GM18867 (cell line): ENCODE data around the gene ACSF3.

ENCODE experiments used
- ATAC-seq: cut with Tn5 transposase; IDR thresholded peaks from one replicate; pipeline ENCODE4 v1.9.1; 2021; ENCODE audit warnings: mild to moderate bottlenecking, moderate library complexity; ENCODE audit not compliant: unreplicated experiment

The ACSF3 gene

DNA sequence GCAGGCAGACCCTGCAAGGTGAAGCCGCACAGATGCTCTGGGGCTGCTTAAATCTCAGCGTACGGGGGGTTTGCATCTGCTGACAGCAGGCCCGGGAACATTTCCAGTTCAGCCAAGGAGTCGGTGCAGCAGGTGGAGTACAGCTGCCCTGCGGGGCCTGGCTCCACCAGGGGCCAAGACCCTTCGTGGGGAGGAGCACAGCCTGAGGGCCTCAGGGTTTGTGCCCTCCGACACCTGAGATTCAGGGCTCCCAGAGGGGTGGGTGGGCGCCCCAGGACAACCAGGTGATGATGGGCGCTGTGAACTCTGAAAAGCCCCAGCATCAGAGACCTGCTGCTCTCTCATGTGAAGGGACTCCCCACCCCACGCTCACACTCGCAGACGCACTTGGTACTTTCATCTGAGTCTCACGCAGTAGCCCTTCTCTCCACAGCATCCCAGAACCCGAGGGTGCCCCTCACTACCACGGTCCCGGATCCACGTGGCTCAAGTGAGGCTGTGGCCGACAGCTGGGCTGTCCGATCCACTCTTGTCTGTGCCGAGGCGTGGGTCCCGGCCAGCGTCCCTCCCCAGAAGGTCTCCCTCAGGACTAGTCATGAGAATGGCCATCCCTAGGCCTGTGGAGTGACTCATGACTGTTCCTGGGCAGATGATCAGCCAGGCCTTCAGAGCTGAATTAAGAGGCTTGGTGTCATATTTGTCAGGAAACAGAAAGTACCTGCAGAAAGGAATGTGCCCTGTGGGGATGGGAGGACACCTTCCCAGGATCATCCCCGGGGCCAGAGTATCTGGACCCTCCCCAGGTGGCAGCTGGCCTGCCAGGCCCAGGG is 29.6 kb downstream of the ACSF3 start:
- no peak for ATAC-seq

DNA sequence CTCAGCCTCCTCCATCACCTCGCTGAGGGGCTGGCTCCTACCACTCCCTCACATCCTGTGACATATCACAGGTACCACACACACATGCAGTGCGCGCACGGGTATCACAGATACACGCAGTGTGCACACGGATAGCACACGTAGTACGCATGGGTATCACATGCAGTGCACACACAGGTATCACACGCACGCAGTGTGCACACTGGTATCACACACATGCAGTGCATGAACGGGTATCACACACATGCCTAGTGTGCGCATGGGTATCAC is 30.1 kb downstream of the ACSF3 start:
- no peak for ATAC-seq

DNA sequence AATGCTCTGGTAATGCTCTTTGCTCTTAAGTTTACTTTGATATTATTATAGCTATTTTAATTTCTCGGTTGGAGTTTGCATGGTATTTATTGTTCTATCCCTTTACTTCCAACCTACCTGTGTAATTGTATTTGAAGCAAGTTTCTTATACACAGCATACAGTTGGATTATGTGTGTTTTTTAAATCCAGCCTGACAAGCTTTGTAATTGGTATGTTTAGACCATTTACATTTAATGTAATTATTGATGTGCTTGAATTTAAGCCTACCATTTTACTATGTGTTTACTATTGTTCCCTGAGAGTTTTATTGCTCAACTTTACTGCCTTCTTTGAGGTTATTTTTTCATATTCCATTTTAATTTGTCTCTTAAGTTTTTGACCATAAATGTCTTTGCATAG is 35.7 kb downstream of the ACSF3 start:
- ATAC-seq, result no peak

DNA sequence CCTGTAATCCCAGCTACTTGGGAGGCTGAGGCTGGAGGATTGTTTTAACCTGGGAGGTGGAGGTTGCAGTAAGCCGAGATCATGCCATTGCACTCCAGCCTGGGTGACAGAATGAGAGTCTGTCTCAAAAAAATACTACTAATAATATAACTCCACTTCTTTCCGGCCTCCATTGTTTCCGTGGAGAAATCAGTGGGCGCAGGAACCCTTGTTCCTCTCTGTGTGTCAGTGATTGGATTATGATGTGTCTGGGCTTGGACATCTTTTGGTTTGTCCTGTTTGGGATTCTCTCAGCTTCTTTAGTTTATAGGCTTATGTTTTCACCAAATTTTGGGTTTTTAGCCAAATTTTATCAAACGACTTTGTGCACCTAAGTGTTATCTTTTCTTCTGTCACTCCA is 36.8 kb downstream of the ACSF3 start:
- ATAC-seq, result no peak

DNA sequence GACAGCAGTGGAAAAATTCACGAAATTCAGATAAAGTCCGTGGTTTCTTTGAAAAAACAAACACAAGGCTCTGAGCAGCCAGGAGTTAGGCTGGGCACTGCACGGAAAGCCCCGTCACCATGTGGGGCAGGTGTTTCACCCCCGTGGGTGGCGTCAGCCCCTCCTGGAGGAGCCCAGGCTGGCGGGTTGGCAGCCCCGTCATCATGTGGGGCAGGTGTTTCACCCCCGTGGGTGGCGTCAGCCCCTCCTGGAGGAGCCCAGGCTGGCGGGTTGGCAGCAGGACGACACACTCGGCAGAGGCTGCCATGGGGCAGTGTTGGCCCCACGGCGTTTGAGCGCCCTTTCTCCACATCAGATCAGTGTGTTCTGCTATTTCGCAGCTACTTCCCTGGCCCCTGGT is 38.1 kb downstream of the ACSF3 start:
- no peak for ATAC-seq

DNA sequence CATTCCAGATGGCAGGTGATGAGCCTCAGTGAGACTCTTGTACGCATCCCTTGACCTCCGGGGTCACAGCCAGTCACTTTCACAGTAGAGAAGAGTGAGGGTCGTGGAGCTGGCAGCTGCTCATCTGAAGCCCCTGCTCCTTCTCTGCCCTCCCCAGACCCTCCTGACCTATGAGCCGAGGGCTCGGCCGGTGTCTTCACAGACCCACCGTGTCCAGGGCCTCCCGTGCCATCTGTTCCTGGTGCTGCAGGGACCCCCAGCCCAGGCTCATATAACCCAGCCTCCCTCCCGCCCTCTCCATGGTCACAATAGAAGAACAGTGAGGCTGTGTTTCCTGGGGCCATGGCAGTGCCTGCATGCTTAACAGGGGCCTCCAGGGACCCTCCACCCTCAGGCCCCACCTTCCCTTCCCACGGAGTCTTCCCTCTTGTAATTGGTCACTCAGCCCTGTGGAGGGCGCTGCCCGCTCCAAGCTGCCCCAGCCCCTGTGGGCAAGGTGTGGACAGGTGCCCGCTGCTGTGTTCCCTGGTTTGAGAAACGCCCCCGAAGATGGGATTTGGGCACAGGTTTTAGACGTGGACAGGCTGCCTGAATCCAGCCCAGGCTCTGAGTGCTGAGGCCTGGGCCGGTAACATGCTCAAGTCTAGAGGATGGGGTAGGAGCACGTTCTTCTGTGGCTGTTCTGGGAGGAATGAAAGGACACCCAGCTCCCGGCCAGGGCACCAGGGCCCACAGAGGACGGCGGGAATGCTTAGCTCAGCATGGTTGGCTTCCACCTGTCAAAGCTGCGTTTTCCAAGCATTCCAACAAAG is 38.7 kb downstream of the ACSF3 start:
- no peak for ATAC-seq

DNA sequence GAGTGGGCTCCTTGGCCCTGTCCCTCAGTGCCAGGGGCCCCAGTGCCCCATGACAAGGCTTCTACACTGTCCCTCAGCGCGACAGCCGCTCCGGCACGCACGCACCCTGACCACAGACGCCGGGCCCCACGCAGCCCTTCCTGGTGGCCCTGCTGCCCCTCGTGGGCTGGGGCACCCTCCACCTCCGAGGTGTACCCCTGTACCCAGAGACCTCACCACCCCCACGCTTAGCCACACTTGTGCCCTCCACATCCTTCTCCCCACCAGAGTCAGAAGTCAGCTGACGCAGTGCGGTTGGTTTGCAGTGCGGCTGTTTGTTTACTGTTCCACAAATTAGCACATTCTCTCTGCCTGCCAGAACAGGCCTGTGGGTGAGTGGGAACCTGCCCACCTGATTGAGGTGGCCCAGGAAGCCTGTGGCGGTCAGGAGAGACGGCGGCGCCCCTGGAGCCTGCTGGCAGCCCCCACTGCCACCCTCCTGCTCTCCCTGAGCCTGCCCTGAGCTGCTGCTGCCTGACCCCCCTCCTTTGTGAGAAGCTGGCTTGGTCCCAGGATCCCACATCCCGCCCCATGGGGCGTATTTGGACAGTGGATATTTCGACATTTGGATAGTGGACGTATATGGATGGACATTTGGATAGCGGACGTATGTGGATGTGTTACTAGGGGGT is 39.9 kb downstream of the ACSF3 start:
- ATAC-seq, result no peak

DNA sequence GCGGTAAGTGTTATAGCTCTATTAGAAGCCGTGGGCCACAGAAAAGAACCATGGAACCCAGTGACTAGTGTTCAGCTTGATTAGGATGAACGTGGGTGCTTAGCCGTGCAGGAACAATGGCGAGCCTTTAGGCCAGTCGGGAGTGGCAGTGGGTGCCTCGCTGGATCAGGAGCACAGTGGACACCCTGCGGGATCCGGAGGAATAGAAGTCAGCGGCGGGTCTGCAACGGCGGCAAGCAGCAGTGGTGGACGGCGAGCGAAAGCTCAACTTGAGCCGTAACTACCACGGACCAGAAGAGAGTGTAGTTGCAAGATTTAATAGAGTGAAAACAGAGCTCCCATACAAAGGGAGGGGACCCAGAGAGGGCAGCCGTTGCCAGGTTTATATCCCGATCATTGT is 40.6 kb downstream of the ACSF3 start:
- ATAC-seq, result no peak

DNA sequence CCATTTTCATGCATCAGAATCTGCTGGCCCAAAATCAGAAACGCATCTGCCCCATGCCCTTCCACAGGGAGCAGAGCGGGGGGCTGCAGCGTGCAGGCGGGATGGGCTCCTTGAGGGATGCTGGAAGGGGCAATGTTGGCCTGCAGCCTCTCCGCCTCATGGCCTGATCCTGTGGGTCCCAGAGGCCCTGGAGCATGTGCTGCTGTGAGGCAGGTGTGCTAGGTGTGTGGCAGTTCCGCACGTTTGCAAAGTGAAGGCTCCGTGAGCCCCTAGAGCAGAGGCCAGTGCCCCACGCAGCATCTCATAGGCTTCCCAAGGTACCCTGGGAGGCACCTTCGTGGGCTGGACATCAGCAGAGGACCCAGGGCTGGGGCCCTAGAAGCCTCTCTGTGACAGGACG is 41.5 kb downstream of the ACSF3 start:
- ATAC-seq, result no peak

DNA sequence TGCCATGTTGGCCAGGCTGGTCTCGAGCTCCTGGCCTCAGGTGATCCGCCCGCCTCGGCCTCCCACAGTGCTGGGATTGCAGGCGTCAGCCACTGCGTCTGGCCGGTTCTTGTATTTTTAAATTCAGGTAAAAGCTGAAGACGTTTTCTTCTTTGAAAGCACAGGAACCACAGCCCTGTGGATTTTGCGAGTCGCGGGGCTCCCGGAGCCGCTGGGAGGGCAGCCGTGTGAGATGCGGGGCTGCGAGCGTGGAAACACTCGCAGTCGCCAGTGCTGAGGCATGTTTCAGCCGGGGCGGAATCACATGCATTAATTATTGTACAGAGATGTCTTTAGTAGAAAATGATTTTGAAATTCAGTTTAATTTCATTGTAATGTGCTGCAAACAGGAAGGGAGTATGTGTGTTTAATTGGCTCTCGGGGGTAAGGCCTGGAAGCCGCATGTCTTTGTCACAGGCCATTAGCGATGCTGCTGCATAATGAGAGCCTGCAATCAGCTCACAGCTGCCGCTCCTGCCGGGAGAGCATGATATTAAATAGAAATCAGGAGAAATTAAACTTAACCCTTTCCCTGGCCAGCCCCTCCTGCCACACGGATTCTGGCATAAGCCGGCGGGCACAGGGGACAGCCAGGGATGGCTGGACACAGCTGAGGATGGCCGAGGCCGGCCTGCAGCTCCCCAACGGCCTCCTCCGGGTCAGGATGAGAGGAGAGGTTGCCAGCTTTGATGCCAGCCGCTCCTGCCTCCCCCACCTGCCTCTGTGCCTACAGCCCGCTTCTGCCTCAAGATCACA is 42.5 kb downstream of the ACSF3 start:
- ATAC-seq, result no peak

DNA sequence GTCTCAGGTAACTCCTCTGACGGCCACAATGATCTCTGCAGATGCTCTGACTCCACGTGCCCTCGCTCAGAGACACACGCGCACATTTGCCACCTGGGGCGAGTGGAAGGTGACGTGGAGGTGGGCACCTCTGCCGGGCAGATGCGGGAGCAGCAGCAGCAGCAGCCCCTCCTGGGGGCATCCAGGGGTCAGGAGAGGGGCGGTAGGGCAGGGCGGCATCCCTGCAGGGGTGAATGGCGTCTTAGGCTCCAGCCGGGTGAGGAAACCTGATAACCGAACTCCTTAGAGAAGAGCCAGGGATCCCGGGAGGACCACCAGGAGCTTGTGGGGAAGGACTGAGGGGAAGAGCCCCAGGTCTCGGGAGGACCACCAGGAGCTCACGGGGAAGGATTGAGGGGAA is 43.3 kb downstream of the ACSF3 start:
- no peak for ATAC-seq

DNA sequence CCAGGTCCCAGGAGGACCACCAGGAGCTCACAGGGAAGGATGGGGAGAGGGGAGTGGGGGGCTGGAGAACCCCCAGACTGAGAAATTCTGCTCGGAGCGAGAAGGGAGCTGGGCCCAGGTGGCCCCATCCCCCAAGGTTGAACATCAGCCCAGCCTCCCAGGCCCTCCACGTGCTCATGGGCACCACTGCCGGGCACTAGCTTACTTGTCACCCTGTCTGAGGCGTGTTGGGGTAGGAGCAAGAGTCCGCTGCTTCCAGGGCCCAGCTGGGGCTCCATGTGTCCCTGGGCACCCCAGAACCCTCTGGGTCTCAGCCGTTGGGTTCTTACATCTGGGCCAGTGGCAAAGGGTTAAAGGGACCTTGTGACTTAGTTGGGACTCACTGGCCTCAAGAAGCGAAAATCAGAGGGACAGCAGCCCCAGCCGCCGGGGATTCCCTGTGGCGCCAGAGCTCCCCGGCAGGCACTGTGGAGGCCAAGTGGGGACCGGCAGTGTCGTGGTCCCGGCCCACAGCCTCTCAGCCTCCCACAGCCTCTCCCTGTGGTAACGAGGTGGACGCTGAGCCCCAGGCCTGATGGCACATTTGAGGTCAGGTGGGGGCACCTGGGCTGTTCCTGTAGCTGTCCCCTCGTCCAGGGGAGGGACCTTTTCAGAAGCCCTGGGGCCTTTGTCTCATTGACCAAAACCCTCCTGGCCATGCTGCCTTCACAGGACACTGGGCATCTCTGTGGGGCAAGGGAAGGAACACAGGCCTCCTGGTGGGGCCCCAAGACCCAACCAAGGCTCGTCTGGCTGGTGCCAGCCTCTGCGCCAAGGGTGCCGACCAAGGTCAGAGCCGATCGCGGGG is 44.2 kb downstream of the ACSF3 start:
- no peak for ATAC-seq

DNA sequence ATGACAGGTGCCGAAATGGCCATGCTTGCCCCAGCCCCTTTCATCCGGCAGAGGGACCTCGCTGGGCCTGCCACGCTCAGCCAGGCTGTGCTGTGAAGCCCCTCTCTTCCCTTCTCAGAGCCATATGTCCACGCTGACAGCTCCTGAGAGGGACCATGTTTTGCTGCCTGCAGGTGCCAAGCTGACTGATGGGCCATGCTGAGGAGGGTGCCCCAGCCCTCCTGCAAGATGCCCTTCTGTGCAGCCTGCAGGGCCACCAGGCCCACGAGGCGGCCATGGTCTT is 44.8 kb downstream of the ACSF3 start:
- ATAC-seq, result no peak

DNA sequence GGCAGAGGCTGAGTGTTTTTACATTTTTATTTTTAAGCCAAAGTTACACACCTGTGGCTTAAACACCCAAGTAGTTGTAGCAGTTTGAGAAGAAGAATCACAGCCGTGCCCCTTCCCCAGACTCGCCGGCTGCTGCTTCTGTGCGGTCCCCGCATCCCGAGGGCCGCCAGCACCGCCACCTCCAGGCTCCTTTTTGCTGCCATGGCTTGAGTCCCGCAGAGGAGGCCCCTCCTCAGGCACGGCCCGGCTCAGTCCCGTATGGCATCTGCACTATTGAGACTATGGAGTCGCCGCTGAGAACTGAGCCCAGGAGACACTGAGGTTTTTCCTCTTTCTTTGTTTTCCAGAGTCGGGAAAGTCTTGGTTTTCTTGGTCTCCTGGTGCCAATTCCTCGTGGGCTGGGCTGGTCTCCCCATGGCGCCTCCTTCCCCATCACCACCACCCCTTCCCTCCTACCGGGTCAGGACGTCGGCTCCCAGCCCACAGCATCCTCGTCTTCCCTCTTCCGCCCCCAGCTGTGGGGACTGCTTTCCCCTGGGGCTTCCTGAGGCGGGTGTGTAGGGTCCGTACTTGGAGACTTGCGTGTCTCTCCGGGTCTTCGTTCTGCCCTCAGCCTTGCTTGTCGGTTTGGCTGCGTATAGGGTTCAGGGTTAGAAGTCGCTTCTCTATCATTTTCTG is 45.3 kb downstream of the ACSF3 start:
- ATAC-seq, result no peak

DNA sequence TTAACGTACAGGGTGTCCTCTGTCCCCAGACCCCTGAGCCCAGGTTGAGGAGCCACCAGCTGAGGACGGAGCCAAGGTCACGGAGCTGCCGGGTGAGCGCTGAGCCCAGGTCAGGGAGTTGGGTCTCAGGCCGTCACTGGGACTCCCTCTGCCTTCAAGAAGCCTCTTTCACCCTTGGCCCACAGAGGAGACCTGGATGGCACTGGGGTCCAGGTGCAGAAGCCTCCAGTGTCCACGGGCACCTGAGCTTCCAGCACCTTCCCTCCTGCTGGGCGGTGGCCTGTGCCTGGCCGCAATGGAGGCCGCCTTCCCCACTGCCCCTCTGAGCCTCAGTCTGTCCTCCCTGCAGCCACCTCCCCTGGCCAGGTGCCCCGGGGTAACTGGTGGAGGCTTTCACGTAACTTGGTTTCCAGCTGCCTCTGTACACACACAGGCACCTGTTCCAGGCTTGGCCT is 46.3 kb downstream of the ACSF3 start:
- ATAC-seq, result no peak

DNA sequence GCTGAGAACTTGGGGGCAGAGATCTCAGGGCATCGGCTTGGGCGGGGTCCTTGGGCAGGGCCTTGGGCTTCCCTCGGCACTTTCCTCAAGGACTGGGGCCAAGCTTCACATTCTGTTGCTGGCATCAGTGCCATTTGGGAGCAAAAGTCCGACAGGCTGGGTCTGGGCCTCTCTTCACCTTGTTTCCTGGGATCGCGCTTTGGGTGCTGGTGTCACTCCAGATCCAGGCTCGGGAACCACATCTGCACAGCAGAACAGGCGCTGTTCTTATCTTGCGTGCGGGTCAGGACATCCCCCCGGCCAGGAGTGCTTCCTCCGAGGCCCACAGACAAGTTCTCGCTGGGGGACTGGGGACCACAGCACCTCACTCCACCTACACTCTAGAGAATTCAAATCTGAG is 46.7 kb downstream of the ACSF3 start:
- ATAC-seq, result no peak

DNA sequence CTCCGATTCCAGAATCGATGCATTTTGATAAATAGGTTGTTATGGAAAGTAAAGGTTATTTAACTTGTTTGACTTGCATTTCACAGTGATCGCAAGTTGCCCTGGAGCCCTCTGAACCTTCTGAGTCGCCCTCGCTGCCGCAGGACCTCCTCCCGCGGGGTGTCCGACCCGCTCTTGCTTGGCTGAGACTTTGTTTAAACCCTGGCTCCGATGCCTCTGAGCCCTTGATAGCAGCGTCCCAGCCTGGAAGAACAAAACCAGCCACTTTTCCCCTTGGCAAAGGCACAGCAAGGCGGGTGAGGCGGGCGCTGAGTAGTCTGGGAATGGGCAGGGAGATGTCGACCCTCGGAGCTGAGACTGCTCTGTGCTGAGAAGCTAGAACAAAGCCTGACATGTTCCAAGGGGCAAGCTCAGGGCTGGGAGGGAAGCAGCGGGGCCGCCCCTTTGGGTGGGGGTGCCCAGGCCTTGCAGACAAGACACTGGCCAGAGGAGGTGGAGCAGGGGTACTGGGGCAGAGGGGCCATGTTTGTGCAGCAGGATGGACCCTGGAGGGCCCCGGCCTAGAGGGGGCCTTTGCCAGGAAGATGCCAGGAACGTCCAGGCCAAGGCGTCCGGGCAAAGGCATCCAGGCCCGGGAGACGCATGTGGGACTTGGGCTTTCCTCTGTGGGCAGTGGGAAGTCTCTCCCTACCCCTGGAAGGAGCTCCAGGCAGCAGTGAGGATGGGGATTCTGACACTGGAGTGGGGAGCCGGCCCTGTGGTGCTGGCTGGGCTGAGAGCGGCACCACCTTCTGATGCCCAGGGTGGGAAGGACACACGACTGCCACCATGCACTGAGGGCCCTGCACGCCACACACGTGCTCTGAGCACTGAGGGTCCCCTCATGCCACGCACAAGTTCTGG is 47.6 kb downstream of the ACSF3 start:
- ATAC-seq, result no peak

DNA sequence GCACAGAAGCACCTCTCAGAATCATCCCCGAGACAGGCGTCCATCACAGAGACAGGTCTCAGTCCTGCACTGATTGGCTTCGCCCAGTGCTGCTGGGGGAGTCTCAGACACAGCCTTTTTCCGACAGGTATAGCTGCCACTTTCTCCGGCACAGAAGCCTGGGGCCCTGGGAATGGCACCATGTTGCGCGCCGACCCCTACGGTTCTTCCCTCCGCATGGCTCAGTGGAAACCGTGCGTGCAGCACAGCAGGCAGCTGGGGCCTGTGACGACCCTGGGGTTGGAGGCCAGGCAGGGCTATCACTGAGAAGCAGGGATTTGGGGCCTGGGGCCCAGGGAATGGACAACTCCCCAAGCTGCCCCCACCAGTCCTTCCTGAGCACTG is 48.2 kb downstream of the ACSF3 start:
- no peak for ATAC-seq
